Fibroblast of pulmonary artery (primary cell): Measurements from ENCODE around the gene TRRAP.

Experiments
- DNase-seq: peaks from one replicate; pipeline ENCODE4 v3.0.0-alpha.2; 2010; ENCODE audit warnings: low read depth
- H3K4me3 ChIP-seq: replicated peaks from 2 replicates; pipeline ENCODE4 v1.5.1; 2011; ENCODE audit warnings: low read depth, mild to moderate bottlenecking, control low read depth, low read length, moderate library complexity
- TF ChIP-seq, protein P1 (sequence below): IDR thresholded peaks from 2 replicates; pipeline ENCODE4 v1.5.1; 2011; ENCODE audit warnings: mild to moderate bottlenecking, control low read depth, low read length, inconsistent platforms; ENCODE audit errors: missing control alignments

Gene TRRAP

DNA sequence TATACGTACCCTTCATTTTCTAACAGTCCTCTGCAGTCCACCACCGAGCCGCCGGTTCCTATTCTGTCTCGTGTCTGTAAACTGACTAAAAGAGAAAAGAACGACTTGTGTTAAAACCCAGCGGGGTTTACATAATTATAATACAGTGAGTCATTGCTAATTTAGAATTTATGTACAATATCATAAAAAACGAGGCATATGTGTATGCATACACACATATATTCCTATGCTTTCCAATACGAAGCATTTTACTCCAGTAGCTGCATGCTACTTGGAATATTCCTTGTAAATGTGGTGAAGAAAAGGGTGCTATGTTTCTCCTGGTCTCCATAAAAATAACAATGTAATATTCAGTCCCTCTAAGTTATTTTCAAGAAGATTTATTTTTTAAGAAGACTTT, 176.4 kb downstream of the TRRAP start:
- no peak overlapping the region for H3K4me3 ChIP-seq
- no peak for DNase-seq
- TF ChIP-seq, protein P1, sequence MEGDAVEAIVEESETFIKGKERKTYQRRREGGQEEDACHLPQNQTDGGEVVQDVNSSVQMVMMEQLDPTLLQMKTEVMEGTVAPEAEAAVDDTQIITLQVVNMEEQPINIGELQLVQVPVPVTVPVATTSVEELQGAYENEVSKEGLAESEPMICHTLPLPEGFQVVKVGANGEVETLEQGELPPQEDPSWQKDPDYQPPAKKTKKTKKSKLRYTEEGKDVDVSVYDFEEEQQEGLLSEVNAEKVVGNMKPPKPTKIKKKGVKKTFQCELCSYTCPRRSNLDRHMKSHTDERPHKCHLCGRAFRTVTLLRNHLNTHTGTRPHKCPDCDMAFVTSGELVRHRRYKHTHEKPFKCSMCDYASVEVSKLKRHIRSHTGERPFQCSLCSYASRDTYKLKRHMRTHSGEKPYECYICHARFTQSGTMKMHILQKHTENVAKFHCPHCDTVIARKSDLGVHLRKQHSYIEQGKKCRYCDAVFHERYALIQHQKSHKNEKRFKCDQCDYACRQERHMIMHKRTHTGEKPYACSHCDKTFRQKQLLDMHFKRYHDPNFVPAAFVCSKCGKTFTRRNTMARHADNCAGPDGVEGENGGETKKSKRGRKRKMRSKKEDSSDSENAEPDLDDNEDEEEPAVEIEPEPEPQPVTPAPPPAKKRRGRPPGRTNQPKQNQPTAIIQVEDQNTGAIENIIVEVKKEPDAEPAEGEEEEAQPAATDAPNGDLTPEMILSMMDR, result no peak

- no peak overlapping the region for H3K4me3 ChIP-seq
- no peak for DNase-seq
- TF ChIP-seq, protein P1, result no peak
Observed at GRCh38 chr7:99061001-99061776, 182.9 kb downstream of the TRRAP start.
